Inflammatory macrophage treated with lipopolysaccharide for 4 hours (primary cell): ENCODE results near the gene HDAC7.
A peak's percentile ranks its signal among the peaks of the same experiment; 100 is the strongest.
"Not testable (repeated sequence)": the region's sequence is repeated elsewhere in the genome, so short reads cannot be mapped to it uniquely, and the experiment has no call there.

Source experiments
- DNase-seq: peaks from one replicate; pipeline ENCODE4 v3.0.0-alpha.2; 2020

The HDAC7 gene

DNA sequence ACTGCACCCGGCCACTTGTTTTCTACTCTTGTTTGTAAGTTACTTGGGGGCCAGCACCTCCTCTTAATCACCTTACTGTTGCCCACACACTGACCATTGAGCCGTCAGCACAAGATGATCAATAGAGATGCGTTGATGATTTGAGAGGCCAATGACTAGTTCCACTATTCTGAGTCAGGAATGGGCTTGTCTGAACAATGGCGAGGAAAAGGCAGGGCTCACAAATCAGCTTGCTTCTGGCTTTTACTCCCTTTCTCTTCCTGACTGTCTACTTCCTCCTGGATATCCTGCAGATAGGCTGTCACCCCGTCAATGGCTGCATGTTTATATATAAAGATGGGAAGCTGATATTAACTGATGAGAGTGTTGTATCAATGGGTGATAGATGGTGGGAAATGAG lies 29.1 kb upstream of the HDAC7 start:
- DNase-seq = no peak

GRCh38 chr12:47846294-47846996 lies 26.7 kb upstream of the HDAC7 start:
- DNase-seq = no peak

- no peak for DNase-seq
Observed at GRCh38 chr12:47845081-47845480, 25.4 kb upstream of the HDAC7 start.

DNA sequence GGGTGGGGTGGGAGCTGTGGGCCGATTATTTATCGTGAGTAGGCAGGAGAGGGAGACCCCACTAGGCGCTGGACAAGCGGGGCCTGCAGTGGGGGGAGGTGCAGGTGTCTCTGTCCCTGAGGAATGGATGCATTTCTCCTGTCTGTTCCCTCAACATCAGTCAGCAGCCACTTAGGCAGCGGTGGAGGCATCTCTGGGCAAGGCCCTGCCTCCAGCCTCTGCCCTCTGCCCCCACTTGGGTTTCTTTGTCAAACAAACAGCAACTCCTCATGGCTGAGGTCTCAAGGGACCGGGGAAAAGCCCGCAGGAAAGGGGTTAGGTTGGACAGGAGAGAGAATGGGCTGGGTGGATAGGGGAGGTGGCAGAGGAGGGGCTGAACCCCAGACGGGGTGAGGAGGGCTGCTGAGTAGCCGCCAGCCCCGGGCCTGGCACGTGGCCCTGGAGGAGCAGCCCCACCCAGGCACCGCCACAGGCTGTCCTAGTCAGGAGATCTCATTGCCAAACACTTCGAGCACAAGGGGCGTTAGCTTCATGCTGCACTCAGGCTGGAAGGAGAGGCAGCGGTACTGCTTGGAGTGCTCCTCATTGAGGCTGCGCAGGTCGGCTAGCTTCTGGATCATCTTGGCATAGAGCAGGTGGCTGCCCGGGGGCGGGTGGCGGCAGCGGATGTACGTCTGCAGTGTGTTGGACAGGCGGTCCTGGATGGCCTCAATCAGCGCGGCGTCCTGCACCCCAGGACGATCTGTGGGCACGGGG lies 24.7 kb upstream of the HDAC7 start:
- no peak for DNase-seq

DNA sequence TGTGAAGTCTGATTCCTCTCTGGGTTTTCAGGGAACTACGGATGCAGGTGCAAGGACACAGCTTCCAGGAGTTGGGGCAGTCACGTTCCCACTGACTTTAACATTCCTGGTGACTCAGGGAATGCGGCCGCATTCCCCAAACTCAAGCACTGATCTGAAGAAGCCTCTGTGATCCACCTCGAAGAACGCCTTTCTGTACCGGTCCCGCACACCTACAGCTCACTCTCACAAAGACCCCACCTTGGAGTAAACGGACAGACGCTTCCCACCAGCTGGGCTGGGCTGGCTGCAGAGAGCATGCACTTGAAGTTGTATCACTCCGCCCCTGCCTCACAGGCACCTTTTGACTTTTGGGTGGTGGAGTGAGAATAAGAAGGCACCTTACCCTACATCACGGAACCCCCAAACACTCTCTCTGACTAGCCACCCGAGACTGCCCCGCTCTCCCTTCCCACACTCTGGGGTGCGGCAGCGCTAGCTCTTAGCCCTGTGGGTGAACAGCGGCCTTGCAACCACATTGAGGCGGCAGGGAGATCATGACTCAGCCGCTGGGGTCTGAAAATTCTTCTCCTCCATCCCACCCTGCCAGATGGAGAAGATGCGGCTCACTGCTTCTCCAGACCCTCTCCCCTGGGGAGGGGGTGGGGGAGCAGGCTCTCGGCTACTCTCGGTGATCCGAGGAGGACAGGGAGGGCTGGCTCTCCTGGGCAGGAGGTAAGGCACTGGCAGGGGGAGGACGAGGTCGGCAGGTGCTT lies 23.7 kb upstream of the HDAC7 start:
- no peak for DNase-seq

DNA sequence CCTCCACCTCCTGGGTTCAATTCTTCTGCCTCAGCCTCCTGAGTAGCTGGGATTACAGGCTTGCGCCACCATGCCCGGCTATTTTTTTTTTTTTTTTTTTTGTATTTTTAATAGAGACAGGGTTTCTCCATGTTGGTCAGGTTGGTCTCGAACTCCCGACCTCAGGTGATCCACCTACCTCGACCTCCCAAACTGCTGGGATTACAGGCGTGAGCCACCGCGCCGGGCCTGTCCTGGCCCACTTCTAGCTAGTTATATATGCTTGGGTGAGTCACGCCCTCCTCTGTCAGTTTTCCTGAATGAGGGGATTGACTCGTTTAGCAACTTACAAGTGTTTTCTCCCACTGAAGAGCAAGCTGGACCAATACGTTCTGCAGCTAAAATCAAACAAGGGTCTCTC lies 22.8 kb upstream of the HDAC7 start:
- not testable (repeated sequence) for DNase-seq

- no peak for DNase-seq
Observed at GRCh38 chr12:47841910-47842309, 22.2 kb upstream of the HDAC7 start.

DNA sequence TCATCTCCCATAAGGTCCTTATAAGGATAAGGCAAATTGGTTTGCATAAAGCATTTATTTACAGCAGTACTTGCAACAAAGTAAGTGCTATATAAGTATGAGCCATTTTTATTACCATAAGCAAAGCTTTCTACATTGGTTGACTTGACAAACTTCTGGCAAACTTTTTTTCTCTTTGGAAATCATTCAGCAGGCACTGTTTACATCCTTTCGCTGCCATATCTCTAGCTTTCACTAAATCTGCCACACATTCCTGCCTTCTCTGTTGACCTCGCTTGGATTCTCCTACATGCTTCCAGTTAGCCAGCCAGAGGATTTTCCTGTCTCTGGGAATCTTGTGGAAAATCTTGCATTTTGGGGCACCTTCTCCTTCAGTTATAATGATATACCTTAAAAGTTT lies 21.8 kb upstream of the HDAC7 start:
- DNase-seq = no peak

DNA sequence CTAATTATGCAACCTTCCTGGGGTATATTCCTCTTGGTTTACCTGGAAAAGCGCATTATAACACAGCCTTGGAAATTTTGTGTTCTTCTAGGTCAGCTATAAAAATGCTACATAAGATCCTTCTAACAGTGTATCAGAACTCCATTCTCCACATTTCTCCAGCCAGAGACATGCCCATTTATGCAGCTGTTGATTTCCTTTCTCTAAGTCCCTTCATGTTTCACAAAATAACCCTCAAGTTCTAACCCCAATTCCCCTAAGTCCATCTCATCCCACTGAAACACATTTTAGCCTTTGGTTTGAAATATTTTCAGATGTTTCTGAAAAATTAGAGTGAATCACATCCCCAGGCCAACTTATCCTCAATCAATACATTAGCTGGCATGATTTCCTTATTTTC lies 20.9 kb upstream of the HDAC7 start:
- no peak for DNase-seq

GRCh38 chr12:47839214-47839876 lies 19.6 kb upstream of the HDAC7 start:
- no peak for DNase-seq

GRCh38 chr12:47838286-47838931 lies 18.7 kb upstream of the HDAC7 start:
- no peak for DNase-seq

DNA sequence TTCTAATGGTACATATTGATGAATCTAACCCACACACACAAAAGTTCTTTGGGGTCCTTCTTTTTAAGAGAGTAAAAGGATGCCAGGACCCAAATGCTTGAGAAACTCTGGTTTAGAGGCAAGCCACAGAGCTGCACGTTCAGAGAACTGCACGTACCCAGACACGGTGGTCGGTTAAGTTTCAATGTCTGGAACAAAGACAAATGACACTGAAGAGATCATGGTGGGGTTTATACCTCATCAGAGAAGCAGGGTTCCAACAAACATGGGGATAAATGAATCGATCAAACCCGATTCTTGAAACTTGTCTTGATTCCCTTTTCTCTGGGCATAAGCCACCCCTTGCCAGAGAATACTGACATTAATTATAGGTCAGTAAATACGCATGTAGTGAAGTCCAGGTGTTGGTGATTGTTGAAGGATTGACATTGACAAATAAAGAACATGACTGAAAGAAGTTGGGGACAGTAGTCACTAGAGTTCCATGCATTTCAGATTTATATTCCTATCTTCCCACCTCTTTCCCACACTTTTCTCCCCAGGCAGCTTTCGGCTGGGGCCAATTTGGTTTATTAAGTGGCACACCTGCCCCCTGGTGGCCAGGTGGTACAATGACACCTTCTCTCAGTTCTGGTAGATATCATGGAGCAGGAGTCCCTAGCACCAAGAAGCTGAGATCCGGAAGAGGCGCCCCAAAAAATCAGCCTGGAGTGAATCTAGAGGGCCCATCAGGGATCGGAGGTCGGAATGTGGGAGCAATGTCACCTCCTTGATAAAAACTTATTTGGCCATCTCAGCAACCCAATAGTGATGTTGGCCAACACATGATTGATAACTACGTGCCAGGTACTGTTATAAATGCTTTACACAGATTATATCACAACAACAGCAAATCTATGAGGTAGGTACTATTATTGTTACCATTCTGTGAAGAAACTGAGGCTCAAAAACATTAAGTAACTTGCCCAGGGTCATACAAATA lies 17.8 kb upstream of the HDAC7 start:
- DNase-seq = peak; percentile 65

- no peak for DNase-seq
Observed at GRCh38 chr12:47835831-47836155, 16.1 kb upstream of the HDAC7 start.

GRCh38 chr12:47835006-47835830 lies 15.5 kb upstream of the HDAC7 start:
- DNase-seq = no peak

GRCh38 chr12:47834199-47834903 lies 14.6 kb upstream of the HDAC7 start:
- DNase-seq = no peak

DNA sequence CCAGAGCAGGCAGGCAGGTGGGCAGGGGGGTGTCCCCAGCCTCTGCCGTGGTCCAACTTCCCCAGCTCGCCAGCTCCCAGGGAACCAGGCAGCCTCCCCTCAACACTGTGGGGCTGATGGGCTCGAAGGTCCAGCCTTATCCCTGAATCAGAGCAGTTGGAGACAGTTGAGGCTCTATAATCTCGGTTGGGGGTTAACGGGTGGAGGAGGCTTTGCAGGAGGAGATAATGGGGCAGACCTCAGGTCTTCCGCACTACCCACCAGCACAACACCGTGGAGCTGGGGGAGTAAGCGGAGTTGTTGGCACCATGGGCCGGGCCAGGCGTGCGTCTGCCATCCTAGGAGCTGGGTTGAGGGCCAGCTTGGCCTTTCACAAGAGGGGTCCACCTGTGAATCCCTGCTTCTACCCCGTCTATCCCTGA lies 13.9 kb upstream of the HDAC7 start:
- no peak for DNase-seq

GRCh38 chr12:47832263-47832933 lies 12.7 kb upstream of the HDAC7 start:
- no peak for DNase-seq

GRCh38 chr12:47829584-47829983 lies 9.9 kb upstream of the HDAC7 start:
- no peak for DNase-seq

- DNase-seq = peak; percentile 40
Observed at GRCh38 chr12:47828976-47829482, 9.3 kb upstream of the HDAC7 start.
